Liver (tissue), 3 donors: ENCODE results near the gene MAP3K10.

Source experiments
- EGR1 ChIP-seq, 2 donors: IDR thresholded peaks; 2 replicates each; pipeline ENCODE4 v1.6.1; 2016 to 2018; ENCODE audit warnings: antibody characterized with exemption in 2 of 2, low read depth in 2 of 2
- GABPA ChIP-seq, 2 donors: IDR thresholded peaks in 1 of 2; conservative IDR thresholded peaks in 1 of 2; 2 replicates each; pipeline ENCODE4 v1.6.1; 2016; ENCODE audit warnings: antibody characterized with exemption in 2 of 2, mild to moderate bottlenecking in 1 of 2, moderate library complexity in 1 of 2
- HNF4A ChIP-seq, 2 donors: conservative IDR thresholded peaks; 2 replicates each; pipeline ENCODE4 v1.6.1; 2016; ENCODE audit warnings: antibody characterized with exemption in 2 of 2, mild to moderate bottlenecking in 2 of 2
- JUND ChIP-seq, 2 donors: IDR thresholded peaks; 2 replicates each; pipeline ENCODE4 v1.6.1; 2016; ENCODE audit warnings: antibody characterized with exemption in 2 of 2
- MAX ChIP-seq: IDR thresholded peaks from 2 replicates; pipeline ENCODE4 v1.6.1; 2016; ENCODE audit warnings: antibody characterized with exemption
- RAD21 ChIP-seq, 2 donors: IDR thresholded peaks; 2 replicates each; pipeline ENCODE4 v1.6.1; 2016; ENCODE audit warnings: antibody characterized with exemption in 2 of 2, mild to moderate bottlenecking in 2 of 2
- REST ChIP-seq: IDR thresholded peaks from 2 replicates; pipeline ENCODE4 v1.6.1; 2016; ENCODE audit warnings: antibody characterized with exemption, mild to moderate bottlenecking
- RXRA ChIP-seq, 2 donors: IDR thresholded peaks; 2 replicates each; pipeline ENCODE4 v1.6.1; 2017 to 2018; ENCODE audit warnings: antibody characterized with exemption in 2 of 2, mild to moderate bottlenecking in 1 of 2
- SP1 ChIP-seq: IDR thresholded peaks from 2 replicates; pipeline ENCODE4 v1.6.1; 2018; ENCODE audit warnings: antibody characterized with exemption, mild to moderate bottlenecking
- TAF1 ChIP-seq: conservative IDR thresholded peaks from 2 replicates; pipeline ENCODE4 v1.6.1; 2016; ENCODE audit warnings: antibody characterized with exemption, mild to moderate bottlenecking
- YY1 ChIP-seq: IDR thresholded peaks from 2 replicates; pipeline ENCODE4 v1.6.1; 2016; ENCODE audit warnings: antibody characterized with exemption, mild to moderate bottlenecking
- ZBTB33 ChIP-seq: IDR thresholded peaks from 2 replicates; pipeline ENCODE4 v1.6.1; 2016; ENCODE audit warnings: antibody characterized with exemption
- TF ChIP-seq, protein P1 (sequence below): fragments of 150-350 bp; IDR thresholded peaks from 2 replicates; pipeline ENCODE4 v1.5.1; 2017; ENCODE audit warnings: improper control_type of control experiment, low read depth, low read length; ENCODE audit not compliant: missing input control
- TF ChIP-seq, protein P2 (sequence below): IDR thresholded peaks from 2 replicates; pipeline ENCODE4 v1.6.1; 2016; ENCODE audit warnings: antibody characterized with exemption
- donor health status: healthy.
- donor health status: healthy.

- TF ChIP-seq, protein P1, sequence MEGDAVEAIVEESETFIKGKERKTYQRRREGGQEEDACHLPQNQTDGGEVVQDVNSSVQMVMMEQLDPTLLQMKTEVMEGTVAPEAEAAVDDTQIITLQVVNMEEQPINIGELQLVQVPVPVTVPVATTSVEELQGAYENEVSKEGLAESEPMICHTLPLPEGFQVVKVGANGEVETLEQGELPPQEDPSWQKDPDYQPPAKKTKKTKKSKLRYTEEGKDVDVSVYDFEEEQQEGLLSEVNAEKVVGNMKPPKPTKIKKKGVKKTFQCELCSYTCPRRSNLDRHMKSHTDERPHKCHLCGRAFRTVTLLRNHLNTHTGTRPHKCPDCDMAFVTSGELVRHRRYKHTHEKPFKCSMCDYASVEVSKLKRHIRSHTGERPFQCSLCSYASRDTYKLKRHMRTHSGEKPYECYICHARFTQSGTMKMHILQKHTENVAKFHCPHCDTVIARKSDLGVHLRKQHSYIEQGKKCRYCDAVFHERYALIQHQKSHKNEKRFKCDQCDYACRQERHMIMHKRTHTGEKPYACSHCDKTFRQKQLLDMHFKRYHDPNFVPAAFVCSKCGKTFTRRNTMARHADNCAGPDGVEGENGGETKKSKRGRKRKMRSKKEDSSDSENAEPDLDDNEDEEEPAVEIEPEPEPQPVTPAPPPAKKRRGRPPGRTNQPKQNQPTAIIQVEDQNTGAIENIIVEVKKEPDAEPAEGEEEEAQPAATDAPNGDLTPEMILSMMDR, result no peak
- no peak for TF ChIP-seq TAF1
- no peak for TF ChIP-seq EGR1 (IDR thresholded peaks at IDR 0.05; ENCODE audit: low read depth in 2 of 2)
- no peak for TF ChIP-seq YY1
- TF ChIP-seq HNF4A (conservative IDR thresholded peaks at IDR 0.05), result no peak
- TF ChIP-seq GABPA (IDR thresholded peaks at IDR 0.05 in 1 of 2, conservative IDR thresholded peaks at IDR 0.05 in 1 of 2), result no peak
- no peak for TF ChIP-seq SP1
- no peak for TF ChIP-seq REST
- TF ChIP-seq RAD21 (IDR thresholded peaks at IDR 0.05), result no peak
- no peak for TF ChIP-seq ZBTB33
- TF ChIP-seq, protein P2, sequence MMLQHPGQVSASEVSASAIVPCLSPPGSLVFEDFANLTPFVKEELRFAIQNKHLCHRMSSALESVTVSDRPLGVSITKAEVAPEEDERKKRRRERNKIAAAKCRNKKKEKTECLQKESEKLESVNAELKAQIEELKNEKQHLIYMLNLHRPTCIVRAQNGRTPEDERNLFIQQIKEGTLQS, result no peak
- no peak for TF ChIP-seq MAX
- no peak for TF ChIP-seq JUND (IDR thresholded peaks at IDR 0.05)
- no peak for TF ChIP-seq RXRA (IDR thresholded peaks at IDR 0.05)
Measured at GRCh38 chr19:40147693-40148347, 43.4 kb upstream of the MAP3K10 start.
